Measurements from ENCODE around the gene AKAP12. TPM values are rescaled to one million over a fixed set of nuclear protein-coding genes. Genes with fewer than 3 reads are reported as not detected.

Gene AKAP12
- total and polyA plus RNA-seq, 2 donors (not counting 1 experiment from before 2014, with no cell fraction given): 0.04 to 0.22 TPM

DNA sequence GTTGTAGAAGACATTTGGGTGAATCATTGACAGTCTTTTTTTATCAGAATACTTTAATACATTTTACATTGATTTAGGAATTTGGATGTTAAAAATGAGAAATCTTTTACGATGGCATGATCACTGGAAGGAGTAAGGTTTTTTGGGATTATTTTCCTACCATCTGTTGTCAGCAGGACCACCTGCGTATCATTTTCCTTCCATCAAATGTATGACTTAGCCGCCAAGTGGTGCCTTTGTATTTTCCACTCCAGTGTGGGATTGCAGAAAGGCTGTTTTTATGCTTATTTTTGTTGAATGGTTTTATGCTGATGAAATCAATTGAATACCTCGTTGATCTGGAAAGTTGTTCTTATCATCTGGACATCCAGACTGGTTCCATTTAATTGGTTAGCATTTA is 35.8 kb downstream of the AKAP12 start:
- H3K36me3 ChIP-seq (replicated peaks in 1 of 2; ENCODE audit: control extremely low read depth in 1 of 2, control insufficient read depth in 1 of 2, extremely low read depth in 1 of 2, insufficient read depth in 2 of 2, low read length in 1 of 2): no peaks in the 10 kb centered on the region
- no peaks in the 10 kb centered on the region for H4K20me1 ChIP-seq (ENCODE audit: control insufficient read depth, insufficient read depth, low read length, poor library complexity, severe bottlenecking)
- Mint-ChIP-seq H3K27me3 (peaks cover 4% of the 10 kb centered on the region), H3K9me3 (ENCODE audit: insufficient read depth) (no peaks in the 10 kb centered on the region), H3K4me3 (no peak overlapping the region), H3K4me1 (no peaks in the 10 kb centered on the region), H3K27ac (no peak overlapping the region)
- no peak for TF ChIP-seq CTCF (IDR thresholded peaks at IDR 0.05)
- TF ChIP-seq EZH2 (IDR thresholded peaks at IDR 0.05; ENCODE audit: borderline replicate concordance, insufficient read depth, low read depth, low read length, poor library complexity, severe bottlenecking): no peak
- H3K9me3 ChIP-seq (ENCODE audit: control extremely low read depth in 1 of 3, control insufficient read depth in 2 of 3, insufficient read depth in 1 of 3, low read length in 2 of 3): no peaks in the 10 kb centered on the region
- H3K9ac ChIP-seq (ENCODE audit: low read length): no peak overlapping the region
- H3K4me1 ChIP-seq (ENCODE audit: control insufficient read depth in 2 of 2, insufficient read depth in 2 of 2, low read length in 2 of 2): no peaks in the 10 kb centered on the region
- WGBS (ENCODE audit: insufficient coverage): 100% methylated on average over 1 of the region's 4 CpGs
- ChIA-PET CTCF (no interaction called here), POLR2A (no interaction called here)
- no peak overlapping the region for H3K4me2 ChIP-seq (replicated peaks; ENCODE audit: low read depth, low read length, poor library complexity, severe bottlenecking)
- intact Hi-C loops (cut with micrococcal nuclease): no loop called here
- H3K27me3 ChIP-seq (replicated peaks in 1 of 4; ENCODE audit: control extremely low read depth in 1 of 4, control insufficient read depth in 3 of 4, insufficient read depth in 4 of 4, low read length in 3 of 4): no peaks in the 10 kb centered on the region
- ATAC-seq (ENCODE audit: low read depth): no peak
- no peak overlapping the region for H3K4me3 ChIP-seq (ENCODE audit: control extremely low read depth in 1 of 5, extremely low read depth in 1 of 5, insufficient read depth in 1 of 5, low read depth in 2 of 5, low read length in 4 of 5)
- no peak overlapping the region for H3K27ac ChIP-seq (ENCODE audit: low read length in 2 of 2)
- H2AFZ ChIP-seq (ENCODE audit: insufficient read depth, low read depth, low read length, poor library complexity, severe bottlenecking): no peak overlapping the region
- H3K79me2 ChIP-seq (ENCODE audit: control insufficient read depth, insufficient read depth, low read length): no peaks in the 10 kb centered on the region
- DNase-seq: no peak

DNA sequence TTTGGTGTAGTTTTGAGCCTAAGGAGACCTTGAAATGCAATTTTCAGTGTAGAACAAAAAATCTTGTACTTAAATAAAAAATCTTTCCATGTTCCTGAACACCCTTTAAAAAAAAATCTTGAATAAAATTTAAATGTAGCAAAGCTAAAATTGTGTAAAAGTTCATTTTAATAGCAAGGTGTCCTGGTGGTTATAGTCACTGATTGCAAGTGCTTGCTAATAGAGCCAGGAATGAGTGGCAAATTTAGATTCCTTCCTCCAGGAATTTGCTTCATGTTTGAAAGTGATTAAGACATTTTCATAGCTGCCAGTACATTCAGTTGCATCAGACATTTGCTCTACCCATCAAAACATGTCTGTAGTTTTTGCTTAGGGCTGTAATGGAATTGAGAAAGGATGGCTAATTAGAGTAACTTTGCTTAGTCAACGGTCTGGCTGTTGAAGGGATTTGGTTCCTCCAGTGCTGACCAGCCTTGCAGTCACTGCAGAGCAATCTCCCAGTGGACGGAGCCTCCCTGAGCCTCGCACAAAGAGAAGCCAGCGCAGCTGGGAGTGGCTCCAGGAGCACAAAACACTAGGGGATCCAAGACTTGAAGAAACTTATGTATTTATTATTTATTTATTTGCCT is 36.5 kb downstream of the AKAP12 start:
- 90% methylated on average over 2 of the region's 4 CpGs for WGBS (ENCODE audit: insufficient coverage)
- POLR2A ChIA-PET: no interaction called here
- Mint-ChIP-seq H3K9me3 (ENCODE audit: insufficient read depth) (no peaks in the 10 kb centered on the region), H3K27me3 (peaks cover 7% of the 10 kb centered on the region), H3K4me3 (no peak overlapping the region), H3K27ac (no peak overlapping the region), H3K4me1 (no peaks in the 10 kb centered on the region)
- no peak overlapping the region for H3K4me2 ChIP-seq (replicated peaks; ENCODE audit: low read depth, low read length, poor library complexity, severe bottlenecking)
- H3K9me3 ChIP-seq (ENCODE audit: control extremely low read depth in 1 of 3, control insufficient read depth in 2 of 3, insufficient read depth in 1 of 3, low read length in 2 of 3): no peaks in the 10 kb centered on the region
- no peak overlapping the region for H3K27ac ChIP-seq (ENCODE audit: low read length in 2 of 2)
- H3K36me3 ChIP-seq (replicated peaks in 1 of 2; ENCODE audit: control extremely low read depth in 1 of 2, control insufficient read depth in 1 of 2, extremely low read depth in 1 of 2, insufficient read depth in 2 of 2, low read length in 1 of 2): no peaks in the 10 kb centered on the region
- ATAC-seq (ENCODE audit: low read depth) (no peak), DNase-seq (no peak)
- no peaks in the 10 kb centered on the region for H3K27me3 ChIP-seq (replicated peaks in 1 of 4; ENCODE audit: control extremely low read depth in 1 of 4, control insufficient read depth in 3 of 4, insufficient read depth in 4 of 4, low read length in 3 of 4)
- CTCF ChIA-PET: no interaction called here
- TF ChIP-seq EZH2 (IDR thresholded peaks at IDR 0.05; ENCODE audit: borderline replicate concordance, insufficient read depth, low read depth, low read length, poor library complexity, severe bottlenecking): no peak
- no peak for TF ChIP-seq CTCF (IDR thresholded peaks at IDR 0.05)
- intact Hi-C loops (cut with micrococcal nuclease): no loop called here
- H4K20me1 ChIP-seq (ENCODE audit: control insufficient read depth, insufficient read depth, low read length, poor library complexity, severe bottlenecking): no peaks in the 10 kb centered on the region
- H3K4me1 ChIP-seq (ENCODE audit: control insufficient read depth in 2 of 2, insufficient read depth in 2 of 2, low read length in 2 of 2): no peaks in the 10 kb centered on the region
- H3K9ac ChIP-seq (ENCODE audit: low read length): no peak overlapping the region
- no peaks in the 10 kb centered on the region for H3K79me2 ChIP-seq (ENCODE audit: control insufficient read depth, insufficient read depth, low read length)
- H3K4me3 ChIP-seq (ENCODE audit: control extremely low read depth in 1 of 5, extremely low read depth in 1 of 5, insufficient read depth in 1 of 5, low read depth in 2 of 5, low read length in 4 of 5): no peak overlapping the region
- no peak overlapping the region for H2AFZ ChIP-seq (ENCODE audit: insufficient read depth, low read depth, low read length, poor library complexity, severe bottlenecking)

All from B cell (primary cell).